HG03457 (cell line): ENCODE data around the gene SSPN.

ENCODE experiments used
- ATAC-seq: cut with Tn5 transposase; IDR thresholded peaks from one replicate; pipeline ENCODE4 v1.9.1; 2021; ENCODE audit warnings: moderate number of reproducible peaks; ENCODE audit not compliant: unreplicated experiment

Gene SSPN

GRCh38 chr12:26255893-26256645 is 60.7 kb downstream of the SSPN start:
- no peak for ATAC-seq

DNA sequence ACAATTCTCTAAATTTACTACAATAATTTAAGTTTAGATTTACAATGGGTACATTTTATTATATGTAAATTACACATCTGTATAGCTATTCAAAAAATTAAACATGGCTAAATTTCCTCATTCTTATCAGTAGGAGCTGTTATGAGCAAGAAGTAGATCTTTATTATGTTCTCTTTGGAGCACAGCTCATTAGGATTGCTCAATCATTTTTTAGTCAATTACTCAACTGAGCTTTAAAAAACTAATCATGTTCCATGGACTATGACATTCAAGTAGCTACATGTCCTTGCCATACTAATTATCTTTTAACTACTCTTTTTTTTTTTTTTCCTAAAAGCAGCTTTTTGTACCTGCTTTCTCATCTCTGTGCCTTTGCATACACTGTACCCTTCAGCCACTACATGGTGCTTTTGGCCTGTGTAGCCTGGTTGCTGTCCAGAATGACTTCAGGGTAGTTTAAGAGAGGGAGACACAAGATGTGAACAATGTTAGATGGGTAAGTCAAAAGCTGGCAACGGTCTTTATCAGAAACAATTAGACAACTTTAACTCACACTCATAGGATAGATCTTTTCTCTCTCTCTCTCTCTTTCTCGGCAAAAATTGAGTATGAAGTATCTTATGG is 69.0 kb downstream of the SSPN start:
- ATAC-seq, result no peak

DNA sequence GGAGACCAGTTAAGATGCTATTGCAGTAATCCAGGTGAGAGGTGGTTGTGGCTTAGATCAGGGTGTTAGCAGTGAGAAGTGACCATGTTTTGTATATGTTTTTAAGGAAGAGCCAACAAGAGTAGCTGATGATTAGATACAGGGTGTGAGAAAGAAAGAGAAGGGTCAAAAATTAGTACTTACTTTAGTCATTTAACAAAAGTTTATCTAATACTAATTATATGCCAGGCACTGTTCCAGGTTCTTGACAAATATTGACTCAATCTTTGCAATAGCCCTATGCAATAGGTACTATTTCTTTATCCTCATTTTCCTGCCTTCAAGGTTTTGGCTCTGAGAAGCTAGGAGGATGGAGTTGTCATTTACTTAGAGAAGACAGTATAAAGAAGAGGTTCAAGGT is 70.2 kb downstream of the SSPN start:
- ATAC-seq, result no peak

- ATAC-seq, result no peak
Observed at GRCh38 chr12:26266881-26267280, 71.5 kb downstream of the SSPN start.

- no peak for ATAC-seq
Observed at GRCh38 chr12:26268841-26269561, 73.6 kb downstream of the SSPN start.

GRCh38 chr12:26269562-26270284 is 74.3 kb downstream of the SSPN start:
- no peak for ATAC-seq

DNA sequence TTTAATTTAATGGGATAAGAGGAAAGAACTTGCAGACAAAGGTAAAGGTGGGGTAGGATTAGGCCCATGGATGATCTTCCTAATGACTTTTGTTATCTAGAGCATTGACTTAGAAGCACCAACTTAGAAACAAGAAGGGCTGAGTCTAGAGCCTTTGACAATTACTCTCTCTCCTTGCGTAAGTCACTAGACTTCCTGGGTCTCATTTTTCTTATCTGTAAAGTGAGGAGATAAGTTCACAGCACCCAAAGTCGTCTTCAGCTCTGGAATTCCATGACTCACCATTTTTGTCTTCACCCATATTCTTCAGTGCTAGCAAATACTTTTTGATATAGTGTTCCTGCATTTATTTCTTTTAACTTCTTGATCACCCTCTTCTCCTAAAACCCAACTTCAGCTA is 75.7 kb downstream of the SSPN start:
- ATAC-seq, result no peak

DNA sequence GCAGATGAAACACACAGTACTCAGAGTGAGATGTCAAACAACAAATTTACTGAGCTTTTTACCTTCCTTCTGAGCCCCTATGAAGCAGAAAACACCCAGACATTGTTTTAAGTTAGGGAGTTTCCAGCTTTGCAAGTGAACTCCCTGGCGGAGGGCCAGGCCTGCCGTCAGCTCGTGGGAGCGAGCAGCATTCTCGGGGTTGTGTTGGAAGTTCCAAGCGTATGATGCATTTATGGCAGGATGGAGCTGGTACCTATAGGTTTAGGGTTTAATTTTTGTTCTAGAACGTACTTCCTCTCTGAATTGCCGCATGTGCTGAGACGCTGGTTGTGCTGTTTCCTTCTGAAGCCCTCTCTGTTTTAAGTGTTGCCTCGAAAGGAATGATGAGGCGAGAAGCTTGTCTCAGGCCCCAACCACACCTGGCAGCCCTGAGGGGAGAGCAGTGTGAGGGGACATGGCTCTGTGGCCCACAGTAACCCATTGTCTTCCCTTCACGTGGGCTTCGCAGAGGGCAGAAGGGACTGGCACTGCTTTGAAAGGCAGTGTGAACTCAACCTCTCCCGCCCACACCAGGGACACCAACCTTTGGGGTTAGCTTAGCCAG is 76.6 kb downstream of the SSPN start:
- no peak for ATAC-seq

GRCh38 chr12:26272851-26273250 is 77.5 kb downstream of the SSPN start:
- no peak for ATAC-seq

GRCh38 chr12:26273811-26274210 is 78.4 kb downstream of the SSPN start:
- ATAC-seq, result no peak

GRCh38 chr12:26274441-26275312 is 79.3 kb downstream of the SSPN start:
- ATAC-seq, result peak; percentile 96

- ATAC-seq, result no peak
Observed at GRCh38 chr12:26275313-26276131, 80.1 kb downstream of the SSPN start.

DNA sequence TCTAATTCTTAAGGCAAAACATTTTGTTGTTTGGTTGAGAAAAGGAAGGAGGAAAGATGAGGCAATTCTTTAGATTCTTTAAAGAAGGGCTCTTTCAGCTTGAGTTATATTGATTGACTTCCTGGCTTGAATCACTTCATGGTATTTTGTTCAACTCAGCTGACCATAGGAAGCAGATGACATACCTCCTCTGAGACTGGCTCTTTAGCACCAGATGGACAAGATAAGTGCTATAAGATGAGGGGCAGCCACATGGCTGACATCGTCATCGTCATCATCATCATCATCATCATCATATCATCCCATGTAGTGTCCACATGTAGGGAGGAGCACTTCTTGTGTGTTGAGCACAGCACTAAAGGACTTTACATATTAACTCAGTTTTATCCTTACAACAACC is 81.3 kb downstream of the SSPN start:
- ATAC-seq, result no peak

- no peak for ATAC-seq
Observed at GRCh38 chr12:26277506-26278246, 82.3 kb downstream of the SSPN start.

DNA sequence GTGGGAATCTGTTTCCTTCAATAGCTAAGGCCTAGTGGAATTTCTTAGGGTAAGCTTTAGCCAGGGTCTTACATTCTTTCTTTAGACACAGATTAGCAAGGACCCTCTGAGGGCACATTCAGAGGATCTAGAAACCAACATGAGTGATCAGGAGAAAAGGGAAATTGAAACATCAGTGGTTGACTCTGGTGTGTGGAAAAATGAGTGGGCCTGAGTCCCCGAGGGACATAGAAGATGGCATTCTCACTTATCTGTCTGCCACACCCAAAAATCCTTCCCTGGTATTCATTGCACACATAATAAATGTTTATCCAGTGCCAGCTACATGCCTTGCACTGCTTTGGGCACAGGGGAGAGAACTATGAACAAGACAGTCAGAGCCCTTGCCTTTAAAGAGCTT is 82.9 kb downstream of the SSPN start:
- no peak for ATAC-seq

- ATAC-seq, result no peak
Observed at GRCh38 chr12:26278666-26279065, 83.3 kb downstream of the SSPN start.

DNA sequence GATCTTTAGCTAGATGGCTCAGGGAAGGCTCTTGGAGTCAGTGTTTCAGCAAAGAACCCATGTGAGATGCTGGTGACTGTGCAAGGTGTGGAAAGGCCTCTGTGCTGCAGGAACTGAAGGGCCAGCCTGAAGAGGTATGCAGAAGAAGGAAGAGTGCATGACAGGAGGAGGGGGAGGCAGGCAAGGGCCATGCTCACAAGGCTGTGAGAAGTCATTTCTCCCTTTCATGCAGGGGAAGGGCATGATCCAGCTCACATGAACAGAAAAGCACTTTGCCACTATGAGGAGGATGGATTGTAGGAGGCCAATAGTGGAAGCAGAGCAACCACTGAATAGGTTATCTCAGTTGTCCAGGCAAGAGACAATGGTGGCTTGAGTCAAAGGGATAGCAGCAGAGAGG is 83.7 kb downstream of the SSPN start:
- ATAC-seq, result no peak

DNA sequence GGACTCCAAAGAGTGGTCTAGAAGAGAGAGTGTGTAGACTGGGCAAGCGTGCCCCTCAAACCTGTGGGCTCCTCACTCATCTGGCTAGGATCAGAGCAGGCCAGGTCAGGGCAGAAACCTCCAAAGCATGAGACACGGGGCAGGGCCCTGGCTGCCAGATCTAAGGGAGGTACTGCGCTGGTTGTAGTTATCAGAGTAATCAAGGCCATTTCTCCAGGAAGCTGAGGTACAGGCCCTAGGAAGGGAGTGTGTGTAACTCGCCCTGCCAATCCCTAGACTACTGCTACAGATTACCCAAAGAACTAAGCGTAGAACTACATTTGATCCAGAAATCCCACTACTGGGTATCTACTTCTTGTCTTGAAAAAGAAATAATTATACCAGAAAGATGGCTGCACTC is 84.5 kb downstream of the SSPN start:
- ATAC-seq, result no peak

DNA sequence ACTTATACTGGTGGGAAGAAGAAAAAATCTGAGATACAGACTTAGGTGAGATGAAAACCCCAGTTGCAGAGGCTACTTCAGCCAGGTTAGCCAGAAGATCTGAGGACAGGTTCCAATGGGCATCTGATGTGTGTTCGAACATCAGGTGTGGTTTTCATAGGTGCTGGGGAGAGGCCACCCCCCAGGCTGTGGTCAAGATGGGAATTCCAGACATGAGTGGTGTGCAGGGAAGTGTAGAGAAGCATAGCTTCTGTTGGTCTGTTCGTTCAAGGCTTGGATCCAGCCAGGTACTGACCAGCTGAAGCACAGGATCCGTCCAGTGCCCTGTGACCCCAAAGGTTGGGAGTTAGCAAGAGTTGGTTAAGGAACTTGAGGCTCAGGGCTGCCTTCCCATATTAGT is 85.5 kb downstream of the SSPN start:
- ATAC-seq, result no peak
